ENCODE measurements around the gene HDLBP. TPM values are rescaled to one million over a fixed set of nuclear protein-coding genes. Genes with fewer than 3 reads are reported as not detected.
A peak's percentile ranks its signal among the peaks of the same experiment; 100 is the strongest.

Gene HDLBP
- total RNA-seq, 1 experiment from 2014 or later = 908 TPM

DNA sequence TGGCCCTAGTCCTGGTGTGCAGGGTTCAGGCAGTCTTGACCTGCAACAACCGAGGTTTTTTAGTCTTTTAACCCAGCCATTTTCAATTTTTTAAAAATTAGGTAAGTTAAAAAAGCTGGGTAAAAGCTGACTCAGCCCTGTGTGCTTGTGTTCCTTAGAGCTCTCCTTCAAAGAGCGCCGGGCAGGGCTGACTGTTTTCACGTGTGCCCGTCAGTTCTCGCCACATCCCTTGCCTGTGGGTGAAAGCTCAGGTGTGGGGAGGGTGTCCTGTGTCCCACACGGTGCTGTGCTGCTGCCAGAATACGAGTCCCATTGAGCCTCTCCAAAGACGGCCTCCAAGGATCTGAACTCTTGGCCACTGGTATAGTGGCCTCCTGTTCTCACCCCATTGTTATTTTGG is 132.3 kb downstream of the HDLBP start:
- POLR2A ChIA-PET (ENCODE audit: unreplicated experiment) = no interaction called here
- intact Hi-C loops (cut with micrococcal nuclease; ENCODE audit: unreplicated experiment) = no loop called here
- H3F3A ChIP-seq (ENCODE audit: insufficient read depth, low read depth) = peaks cover 4% of the 10 kb centered on the region; the same call in 1 of the 2 replicates
- TF ChIP-seq EZH2 (IDR thresholded peaks at IDR 0.05; ENCODE audit: low read depth) = no peak
- TF ChIP-seq, protein P1, sequence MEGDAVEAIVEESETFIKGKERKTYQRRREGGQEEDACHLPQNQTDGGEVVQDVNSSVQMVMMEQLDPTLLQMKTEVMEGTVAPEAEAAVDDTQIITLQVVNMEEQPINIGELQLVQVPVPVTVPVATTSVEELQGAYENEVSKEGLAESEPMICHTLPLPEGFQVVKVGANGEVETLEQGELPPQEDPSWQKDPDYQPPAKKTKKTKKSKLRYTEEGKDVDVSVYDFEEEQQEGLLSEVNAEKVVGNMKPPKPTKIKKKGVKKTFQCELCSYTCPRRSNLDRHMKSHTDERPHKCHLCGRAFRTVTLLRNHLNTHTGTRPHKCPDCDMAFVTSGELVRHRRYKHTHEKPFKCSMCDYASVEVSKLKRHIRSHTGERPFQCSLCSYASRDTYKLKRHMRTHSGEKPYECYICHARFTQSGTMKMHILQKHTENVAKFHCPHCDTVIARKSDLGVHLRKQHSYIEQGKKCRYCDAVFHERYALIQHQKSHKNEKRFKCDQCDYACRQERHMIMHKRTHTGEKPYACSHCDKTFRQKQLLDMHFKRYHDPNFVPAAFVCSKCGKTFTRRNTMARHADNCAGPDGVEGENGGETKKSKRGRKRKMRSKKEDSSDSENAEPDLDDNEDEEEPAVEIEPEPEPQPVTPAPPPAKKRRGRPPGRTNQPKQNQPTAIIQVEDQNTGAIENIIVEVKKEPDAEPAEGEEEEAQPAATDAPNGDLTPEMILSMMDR (conservative IDR thresholded peaks at IDR 0.05) = no peak
- H3K27ac ChIP-seq = no peak overlapping the region
- no peak overlapping the region for H3K4me3 ChIP-seq
- no peaks in the 10 kb centered on the region for H3K9me2 ChIP-seq (ENCODE audit: insufficient read depth)
- no peak overlapping the region for H2AFZ ChIP-seq
- peaks cover 4% of the 10 kb centered on the region; the same call in 1 of the 2 replicates for H3K27me3 ChIP-seq (ENCODE audit: insufficient read depth, low read depth)
- no peaks in the 10 kb centered on the region for H3K9me3 ChIP-seq (ENCODE audit: insufficient read depth, low read depth)
- CTCF ChIA-PET = no interaction called here
- H3K4me1 ChIP-seq (replicated peaks; ENCODE audit: insufficient read depth) = no peaks in the 10 kb centered on the region
- H4K20me1 ChIP-seq (ENCODE audit: insufficient read depth) = no peaks in the 10 kb centered on the region
- 0 out of 2 replicates have a peak, but pooled peaks cover 6% of the 10 kb centered on the region for H3K36me3 ChIP-seq (ENCODE audit: low read depth)
- no peak for DNase-seq
- H3K4me2 ChIP-seq = no peak overlapping the region
- no TSS peak for BruUV-seq (replicated peaks)
- H3K79me2 ChIP-seq (ENCODE audit: low read depth) = no peaks in the 10 kb centered on the region

DNA sequence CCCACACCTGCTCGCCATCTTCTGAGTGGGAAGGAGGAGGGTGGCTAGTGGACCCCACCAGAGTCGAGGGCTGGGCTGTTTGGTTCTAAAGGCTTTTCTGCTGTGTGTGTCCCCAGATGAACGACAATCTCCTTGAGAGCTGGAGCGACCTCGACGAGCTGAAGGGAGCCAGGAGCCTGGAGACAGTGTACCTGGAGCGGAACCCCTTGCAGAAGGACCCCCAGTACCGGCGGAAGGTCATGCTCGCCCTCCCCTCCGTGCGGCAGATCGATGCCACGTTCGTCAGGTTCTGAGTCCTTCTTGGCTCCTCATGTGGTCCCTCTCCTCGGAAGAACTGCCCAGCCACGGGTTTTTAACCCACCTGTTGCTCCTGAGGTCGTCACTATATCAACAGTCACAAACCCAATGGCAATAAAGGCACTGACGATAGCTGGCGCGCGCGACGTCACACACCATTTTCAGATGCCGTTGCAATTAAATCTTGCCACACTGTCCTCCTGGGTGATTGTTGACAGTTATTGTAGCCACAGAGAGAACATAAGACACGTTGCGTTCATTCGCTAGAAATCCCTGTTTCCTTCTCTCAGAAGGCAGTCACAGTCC is 132.8 kb downstream of the HDLBP start:
- POLR2A ChIA-PET (ENCODE audit: unreplicated experiment) = no interaction called here
- no TSS peak for BruUV-seq (replicated peaks)
- no peak for TF ChIP-seq EZH2 (IDR thresholded peaks at IDR 0.05; ENCODE audit: low read depth)
- TF ChIP-seq, protein P1 (conservative IDR thresholded peaks at IDR 0.05) = no peak
- no peak overlapping the region for H2AFZ ChIP-seq
- H3K27me3 ChIP-seq (ENCODE audit: insufficient read depth, low read depth) = no peaks in the 10 kb centered on the region
- 0 out of 2 replicates have a peak, but pooled peaks cover 6% of the 10 kb centered on the region for H3K36me3 ChIP-seq (ENCODE audit: low read depth)
- H3F3A ChIP-seq (ENCODE audit: insufficient read depth, low read depth) = peaks cover 4% of the 10 kb centered on the region; the same call in 1 of the 2 replicates
- no peaks in the 10 kb centered on the region for H3K4me1 ChIP-seq (replicated peaks; ENCODE audit: insufficient read depth)
- intact Hi-C loops (cut with micrococcal nuclease; ENCODE audit: unreplicated experiment) = no loop called here
- no peaks in the 10 kb centered on the region for H3K79me2 ChIP-seq (ENCODE audit: low read depth)
- no peak overlapping the region for H3K4me2 ChIP-seq
- no peak overlapping the region for H3K4me3 ChIP-seq
- DNase-seq = peak in 1 of 2 experiments; percentile 22
- no peaks in the 10 kb centered on the region for H3K9me3 ChIP-seq (ENCODE audit: insufficient read depth, low read depth)
- H3K9me2 ChIP-seq (ENCODE audit: insufficient read depth) = no peaks in the 10 kb centered on the region
- H4K20me1 ChIP-seq (ENCODE audit: insufficient read depth) = no peaks in the 10 kb centered on the region
- H3K27ac ChIP-seq = no peak overlapping the region
- CTCF ChIA-PET = no interaction called here

DNA sequence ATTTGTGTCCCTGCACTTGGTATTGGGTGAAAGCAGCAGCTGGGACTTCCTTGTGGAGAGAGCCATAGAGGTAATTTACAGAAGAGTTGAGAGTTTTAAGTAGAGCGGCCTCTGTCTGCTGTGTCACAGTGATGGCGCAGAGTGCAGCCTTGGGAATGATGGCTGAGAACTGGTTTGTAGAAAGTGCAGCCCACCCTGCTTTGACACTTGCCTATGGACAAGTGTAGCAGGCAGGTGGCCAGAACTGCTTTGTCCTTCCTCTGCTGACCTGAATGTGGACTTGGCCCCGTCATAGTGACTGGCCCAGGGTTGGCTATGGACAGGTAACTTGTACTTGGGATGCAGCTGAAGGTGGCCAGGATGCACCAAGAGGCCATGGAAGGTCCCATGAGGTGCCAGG is 133.3 kb downstream of the HDLBP start:
- Histone ChIP-seq H3K4me2 (no peak overlapping the region), H4K20me1 (ENCODE audit: insufficient read depth) (no peaks in the 10 kb centered on the region), H3K79me2 (ENCODE audit: low read depth) (no peaks in the 10 kb centered on the region), H2AFZ (no peak overlapping the region), H3K36me3 (ENCODE audit: low read depth) (0 out of 2 replicates have a peak, but pooled peaks cover 6% of the 10 kb centered on the region), H3K9me3 (ENCODE audit: insufficient read depth, low read depth) (no peaks in the 10 kb centered on the region), H3K27me3 (ENCODE audit: insufficient read depth, low read depth) (no peaks in the 10 kb centered on the region), H3K4me1 (replicated peaks; ENCODE audit: insufficient read depth) (no peaks in the 10 kb centered on the region), H3F3A (ENCODE audit: insufficient read depth, low read depth) (peaks cover 4% of the 10 kb centered on the region; the same call in 1 of the 2 replicates), H3K9me2 (ENCODE audit: insufficient read depth) (no peaks in the 10 kb centered on the region), H3K4me3 (no peak overlapping the region), H3K27ac (no peak overlapping the region)
- ChIA-PET POLR2A (ENCODE audit: unreplicated experiment) (no interaction called here), CTCF (interaction anchor here (0.6 kb wide), 1 partner anchor 262 kb away, joined by 6 read pairs; no protein-coding TSS in a partner anchor)
- no TSS peak for BruUV-seq (replicated peaks)
- no peak for DNase-seq
- intact Hi-C loops (cut with micrococcal nuclease; ENCODE audit: unreplicated experiment) = no loop called here
- no peak for TF ChIP-seq EZH2 (IDR thresholded peaks at IDR 0.05; ENCODE audit: low read depth)
- TF ChIP-seq, protein P1 (conservative IDR thresholded peaks at IDR 0.05) = no peak

Data from PC-9 (cell line).